Measurements from ENCODE around the gene FGD5.

DNA sequence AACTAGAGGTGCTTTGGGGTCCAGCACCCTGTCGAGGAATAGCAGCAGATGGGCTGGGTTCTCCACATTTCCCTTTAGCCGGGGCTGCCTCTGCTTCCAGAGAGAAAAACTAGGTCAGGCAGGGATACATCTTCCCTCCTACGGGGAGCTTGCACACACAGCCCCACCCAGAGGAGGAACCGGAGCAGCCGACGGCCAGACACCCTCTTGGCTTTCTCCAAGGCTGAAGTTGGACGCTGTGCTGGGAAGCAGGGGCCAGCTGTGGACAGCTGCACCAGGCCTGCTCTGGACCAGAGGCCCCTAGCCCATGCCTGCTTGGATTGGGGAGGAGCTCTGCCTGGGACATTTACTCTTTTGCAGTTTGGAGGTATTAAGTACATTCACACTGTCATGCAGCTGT is 84.0 kb downstream of the FGD5 start:
- no peak for TF ChIP-seq CTCF (IDR thresholded peaks at IDR 0.05)
- TF ChIP-seq POLR2A (IDR thresholded peaks at IDR 0.05), result no peak

All from vagina (tissue), 2 donors.